Vagina (tissue), 2 donors: ENCODE results near the gene NRG3. TPM values are rescaled to one million over a fixed set of nuclear protein-coding genes. Genes with fewer than 3 reads are reported as not detected.

Experiments
- DNase-seq, 2 donors: peaks; one replicate each; pipeline ENCODE4 v3.0.0-alpha.2; 2017; ENCODE audit errors: extremely low spot score in 2 of 2
- H3K27ac ChIP-seq: fragments of 200-600 bp; sonication (generic); one replicate; pipeline ENCODE4 v1.5.1; 2019
- H3K27me3 ChIP-seq: fragments of 200-600 bp; sonication (generic); one replicate; pipeline ENCODE4 v1.5.1; 2019
- H3K36me3 ChIP-seq, 2 donors: fragments of 200-600 bp; sonication (generic); one replicate each; pipeline ENCODE4 v1.5.1; 2017 to 2019
- H3K4me1 ChIP-seq: fragments of 200-600 bp; sonication (generic); one replicate; pipeline ENCODE4 v1.5.1; 2019
- H3K4me3 ChIP-seq, 2 donors: fragments of 200-600 bp; sonication (generic); 1 replicate in 1 of 2; 2 replicates in 1 of 2; pipeline ENCODE4 v1.5.1; 2016 to 2019
- H3K9me3 ChIP-seq: fragments of 200-600 bp; sonication (generic); one replicate; pipeline ENCODE4 v1.5.1; 2019
- CTCF ChIP-seq, 3 experiments: fragments of 450-650 bp in 2 of 3; fragments of 200-600 bp in 1 of 3; sonication (generic) in 1 of 3; IDR thresholded peaks; one replicate each; pipeline ENCODE4 v1.5.1; 2017 to 2019; ENCODE audit warnings: antibody characterized with exemption in 3 of 3, mild to moderate bottlenecking in 2 of 3, moderate library complexity in 2 of 3
- POLR2A ChIP-seq, 2 donors: fragments of 450-650 bp; IDR thresholded peaks; one replicate each; pipeline ENCODE4 v1.6.1; 2017; ENCODE audit warnings: antibody characterized with exemption in 2 of 2, mild to moderate bottlenecking in 2 of 2, moderate library complexity in 2 of 2
- POLR2AphosphoS5 ChIP-seq, 2 donors: sonication (generic); formaldehyde crosslinking; IDR thresholded peaks; one replicate each; pipeline ENCODE4 v1.9.0; 2017; ENCODE audit warnings: antibody characterized with exemption in 2 of 2, mild to moderate bottlenecking in 2 of 2, low read depth in 1 of 2; ENCODE audit not compliant: insufficient read depth in 1 of 2
- intact Hi-C: fragments of 100-400 bp; cut with DNase I; formaldehyde crosslinking; loops from one replicate; pipeline ENCODE4 v1.15.1; 2023
- total RNA-seq: library from RNA; depleted of rRNA; stranded (reverse); fragments of >200 nt; gene quantifications from one replicate; pipeline ENCODE4 v1.2.3, GENCODE V29; 2016

NRG3 gene
- total RNA-seq, 1 donor from 2014 or later = not detected

DNA sequence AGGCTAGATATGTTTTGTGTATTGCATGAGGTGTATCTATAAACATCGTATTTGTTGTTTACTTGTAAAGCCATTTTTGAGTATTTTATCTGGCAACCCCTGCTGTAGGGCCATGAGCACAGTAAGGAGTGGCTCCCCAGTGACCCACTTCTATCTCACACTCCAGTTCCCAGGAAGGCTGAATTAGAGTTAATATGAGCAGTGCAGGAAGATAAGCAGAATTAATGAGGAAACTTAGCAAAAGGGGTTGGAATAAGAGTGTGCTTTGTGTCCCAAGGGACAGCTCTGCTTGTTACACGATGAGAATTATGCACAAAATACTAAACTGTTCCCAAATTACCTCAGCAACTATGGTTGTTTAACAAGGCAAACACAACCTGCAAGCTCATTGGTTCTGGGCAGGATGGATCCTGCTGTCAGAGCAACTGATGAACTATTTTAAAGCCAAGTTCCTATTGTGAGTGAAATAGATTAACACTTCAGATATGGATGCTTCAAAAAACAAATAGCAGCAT lies 1005.8 kb downstream of the NRG3 start:
- H3K27me3 ChIP-seq = no peaks in the 10 kb centered on the region
- no peaks in the 10 kb centered on the region for H3K9me3 ChIP-seq
- no peak for TF ChIP-seq POLR2AphosphoS5 (IDR thresholded peaks at IDR 0.05; ENCODE audit: insufficient read depth in 1 of 2, low read depth in 1 of 2)
- TF ChIP-seq POLR2A (IDR thresholded peaks at IDR 0.05) = no peak
- TF ChIP-seq CTCF (IDR thresholded peaks at IDR 0.05) = no peak
- H3K27ac ChIP-seq = no peak overlapping the region
- no peaks in the 10 kb centered on the region for H3K4me1 ChIP-seq
- intact Hi-C loops = no loop called here
- H3K4me3 ChIP-seq = no peak overlapping the region
- no peak for DNase-seq
- no peaks in the 10 kb centered on the region for H3K36me3 ChIP-seq

DNA sequence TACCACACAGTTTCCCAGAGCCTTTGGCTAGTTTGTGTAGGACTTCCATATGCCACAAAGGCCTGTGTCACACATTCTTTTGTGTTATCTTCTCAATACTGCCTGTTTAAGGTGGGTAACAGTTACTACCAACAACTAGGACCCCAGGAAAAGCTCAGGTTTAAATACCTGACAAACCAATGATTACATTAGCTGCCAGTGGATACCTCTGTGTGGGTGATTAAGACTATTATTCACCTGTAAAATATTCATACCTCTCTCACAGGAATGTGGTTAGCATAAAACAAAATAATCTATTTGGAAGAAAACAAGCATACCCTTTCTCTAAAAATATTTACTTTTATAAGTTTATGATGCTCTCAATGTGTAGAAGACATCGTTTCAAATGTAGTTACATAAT lies 1007.7 kb downstream of the NRG3 start:
- no peaks in the 10 kb centered on the region for H3K27me3 ChIP-seq
- H3K4me1 ChIP-seq = no peaks in the 10 kb centered on the region
- TF ChIP-seq POLR2A (IDR thresholded peaks at IDR 0.05) (no peak), POLR2AphosphoS5 (IDR thresholded peaks at IDR 0.05; ENCODE audit: insufficient read depth in 1 of 2, low read depth in 1 of 2) (no peak), CTCF (IDR thresholded peaks at IDR 0.05) (no peak)
- H3K27ac ChIP-seq = no peak overlapping the region
- no peak for DNase-seq
- no peaks in the 10 kb centered on the region for H3K9me3 ChIP-seq
- no peaks in the 10 kb centered on the region for H3K36me3 ChIP-seq
- H3K4me3 ChIP-seq = no peak overlapping the region
- intact Hi-C loops = no loop called here

- Histone ChIP-seq H3K4me1 (no peaks in the 10 kb centered on the region), H3K4me3 (no peak overlapping the region), H3K9me3 (no peaks in the 10 kb centered on the region), H3K27ac (no peak overlapping the region), H3K36me3 (no peaks in the 10 kb centered on the region), H3K27me3 (no peaks in the 10 kb centered on the region)
- intact Hi-C loops = no loop called here
- TF ChIP-seq POLR2A (IDR thresholded peaks at IDR 0.05) (no peak), POLR2AphosphoS5 (IDR thresholded peaks at IDR 0.05; ENCODE audit: insufficient read depth in 1 of 2, low read depth in 1 of 2) (no peak), CTCF (IDR thresholded peaks at IDR 0.05) (no peak)
- DNase-seq = no peak
Observed at GRCh38 chr10:82883603-82884002, 1008.6 kb downstream of the NRG3 start.

- TF ChIP-seq CTCF (IDR thresholded peaks at IDR 0.05) = no peak
- TF ChIP-seq POLR2A (IDR thresholded peaks at IDR 0.05) = no peak
- TF ChIP-seq POLR2AphosphoS5 (IDR thresholded peaks at IDR 0.05; ENCODE audit: insufficient read depth in 1 of 2, low read depth in 1 of 2) = no peak
- intact Hi-C loops = no loop called here
Observed at GRCh38 chr10:82887488-82887887, 1012.5 kb downstream of the NRG3 start.

GRCh38 chr10:82888809-82889455 lies 1013.9 kb downstream of the NRG3 start:
- Histone ChIP-seq H3K9me3 (no peaks in the 10 kb centered on the region), H3K36me3 (no peaks in the 10 kb centered on the region), H3K27me3 (no peaks in the 10 kb centered on the region), H3K4me3 (no peak overlapping the region), H3K27ac (no peak overlapping the region), H3K4me1 (no peaks in the 10 kb centered on the region)
- no peak for TF ChIP-seq POLR2A (IDR thresholded peaks at IDR 0.05)
- no peak for TF ChIP-seq CTCF (IDR thresholded peaks at IDR 0.05)
- no peak for TF ChIP-seq POLR2AphosphoS5 (IDR thresholded peaks at IDR 0.05; ENCODE audit: insufficient read depth in 1 of 2, low read depth in 1 of 2)
- intact Hi-C loops = no loop called here
- DNase-seq = no peak

More at GRCh38 chr10:82887488-82887887, 1012.5 kb downstream of the NRG3 start:
- Histone ChIP-seq H3K9me3 (no peaks in the 10 kb centered on the region), H3K4me3 (no peak overlapping the region), H3K27ac (no peak overlapping the region), H3K4me1 (no peaks in the 10 kb centered on the region), H3K36me3 (no peaks in the 10 kb centered on the region), H3K27me3 (no peaks in the 10 kb centered on the region)
- DNase-seq = no peak
